Measurements from ENCODE around the gene FBXO28.
A peak's percentile ranks its signal among the peaks of the same experiment; 100 is the strongest.

Gene FBXO28

DNA sequence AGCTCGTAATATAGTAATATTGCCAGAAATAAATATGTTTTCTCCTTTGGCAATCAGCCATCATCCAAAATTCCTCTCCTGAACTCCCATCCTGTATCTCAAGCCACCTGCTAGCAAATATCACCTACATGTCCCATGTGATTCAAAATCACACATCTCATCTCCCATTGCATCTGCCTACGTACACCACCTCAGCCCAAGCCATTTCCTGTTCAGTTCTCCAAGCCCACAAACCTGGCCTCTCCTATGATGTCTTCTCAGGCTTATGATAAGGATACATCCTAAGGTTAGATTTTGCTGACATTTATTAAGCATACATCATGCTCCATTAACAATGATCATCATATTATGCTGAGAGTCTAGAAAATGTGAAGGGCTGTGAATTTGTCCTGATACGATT lies 37.2 kb downstream of the FBXO28 start:
- no peak for DNase-seq (ENCODE audit: low read depth in 1 of 2, low spot score in 1 of 2)

DNA sequence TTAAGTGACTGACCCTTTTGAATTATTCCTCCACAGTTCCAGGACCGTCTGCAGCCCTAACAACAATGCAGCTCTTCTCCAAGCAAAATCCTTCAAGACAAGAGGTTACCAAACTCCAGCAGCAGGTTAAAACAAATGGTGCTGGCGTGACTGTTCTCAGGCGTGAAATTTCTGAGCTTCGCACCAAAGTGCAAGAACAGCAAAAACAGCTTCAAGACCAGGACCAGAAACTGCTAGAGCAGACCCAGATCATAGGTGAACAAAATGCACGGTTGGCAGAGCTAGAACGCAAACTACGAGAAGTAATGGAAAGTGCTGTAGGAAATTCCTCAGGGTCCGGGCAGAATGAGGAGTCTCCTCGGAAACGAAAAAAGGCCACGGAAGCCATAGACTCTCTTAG lies 43.4 kb downstream of the FBXO28 start:
- DNase-seq (ENCODE audit: low read depth in 1 of 2, low spot score in 1 of 2), result no peak

DNA sequence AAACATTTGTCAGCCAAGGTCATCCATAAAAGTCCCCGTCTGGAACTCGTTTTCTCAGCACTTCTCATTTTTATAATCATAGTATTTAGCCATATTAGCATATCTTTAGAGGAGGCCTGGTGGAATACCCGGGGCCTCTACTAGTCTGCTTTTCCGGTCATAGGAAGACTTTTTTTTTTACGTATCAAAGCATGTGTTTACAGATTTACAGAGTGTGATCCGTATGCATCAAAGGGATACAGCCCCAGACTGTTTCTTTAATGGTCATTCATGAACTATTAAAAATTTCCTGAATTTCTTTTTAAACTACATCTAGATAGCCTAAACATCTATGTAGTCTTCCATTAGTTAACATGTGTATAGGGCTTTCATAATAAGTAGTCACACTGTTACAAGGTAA lies 45.6 kb downstream of the FBXO28 start:
- no peak for DNase-seq (ENCODE audit: low read depth in 1 of 2, low spot score in 1 of 2)

DNA sequence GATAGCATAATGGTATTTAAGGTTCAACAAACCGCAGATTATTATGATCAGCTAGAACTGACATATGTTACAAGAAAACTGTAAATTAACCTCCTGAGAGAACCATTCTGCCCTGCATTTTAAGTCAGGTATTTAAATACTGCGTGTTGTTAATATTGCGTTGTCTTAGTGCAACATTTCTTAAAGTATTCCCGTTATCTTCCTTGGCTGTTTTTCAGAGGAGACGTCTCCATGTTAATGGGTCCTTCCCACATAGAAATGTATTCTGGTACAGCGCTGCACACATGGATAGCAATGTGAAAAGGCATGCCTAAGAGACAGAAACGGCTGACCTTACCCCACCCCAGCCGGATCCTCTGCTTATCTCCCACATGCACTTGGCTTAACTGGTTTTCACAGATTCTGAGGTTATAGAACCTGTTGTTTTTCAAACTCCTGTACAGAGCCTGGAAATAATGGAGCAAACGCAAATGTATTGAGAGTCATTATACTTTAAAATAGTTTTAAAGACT lies 46.3 kb downstream of the FBXO28 start:
- DNase-seq (ENCODE audit: low read depth in 1 of 2, low spot score in 1 of 2), result no peak

DNA sequence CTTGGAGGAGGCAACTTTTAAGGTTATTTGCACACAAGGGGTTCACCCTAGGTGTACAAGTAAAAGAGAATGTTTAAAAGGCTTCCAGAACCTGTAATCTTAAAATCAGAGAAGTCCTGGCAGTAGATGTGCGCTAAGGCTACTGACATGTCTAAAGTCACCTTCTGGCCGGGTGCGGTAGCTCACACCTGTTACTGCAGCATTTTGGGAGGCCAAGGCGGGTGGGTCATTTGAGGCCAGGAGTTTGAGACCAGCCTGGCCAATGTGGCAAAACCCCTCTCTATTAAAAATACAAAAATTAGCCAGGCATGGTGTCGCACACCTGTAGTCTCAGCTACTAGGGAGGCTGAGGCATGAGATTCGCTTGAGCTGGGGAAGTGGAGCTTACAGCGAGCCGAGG lies 48.9 kb downstream of the FBXO28 start:
- DNase-seq (ENCODE audit: low read depth in 1 of 2, low spot score in 1 of 2), result no peak

DNA sequence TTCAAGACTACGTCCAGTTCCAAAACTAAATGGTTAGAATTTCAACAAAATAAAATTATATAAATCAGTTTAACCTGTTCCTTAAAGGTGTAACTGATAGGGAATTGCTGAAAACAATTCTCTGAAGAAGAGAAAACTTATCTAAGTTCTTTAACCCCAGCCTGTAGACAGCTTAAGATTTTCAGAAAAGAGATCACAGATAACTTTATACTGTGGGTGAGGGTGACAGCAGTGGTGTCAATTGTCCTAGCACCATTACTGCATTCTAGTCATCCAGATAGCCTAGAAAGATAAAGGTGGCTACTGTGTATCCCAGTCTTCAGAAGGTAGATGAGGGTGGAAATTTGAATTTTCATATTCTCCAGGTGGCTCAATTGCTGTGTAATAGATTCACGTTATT lies 49.4 kb downstream of the FBXO28 start:
- no peak for DNase-seq (ENCODE audit: low read depth in 1 of 2, low spot score in 1 of 2)

DNA sequence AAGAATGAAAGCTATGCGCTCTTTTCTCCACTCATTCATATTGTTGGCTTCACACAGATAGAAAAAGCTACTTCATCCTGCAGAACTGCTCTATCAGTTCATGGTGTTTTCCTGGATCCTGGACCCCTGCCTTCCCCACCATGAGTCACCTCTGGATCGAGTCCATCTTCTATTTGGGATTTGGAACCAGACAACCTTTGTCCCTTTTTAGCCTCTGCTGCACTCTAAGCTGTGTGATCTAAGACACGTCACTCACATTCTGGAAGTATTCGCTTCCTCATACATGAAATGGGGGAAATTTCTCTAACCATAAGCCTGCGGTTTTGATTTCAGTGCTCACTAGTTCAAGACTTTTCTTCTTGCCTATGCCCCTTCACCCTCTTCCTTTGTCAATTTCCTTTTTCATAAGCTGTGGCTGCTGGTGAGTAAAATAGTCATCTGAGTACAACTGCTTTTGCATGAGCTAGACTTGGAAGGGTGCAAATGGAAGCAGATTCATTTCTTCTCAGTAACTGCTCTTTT lies 55.0 kb downstream of the FBXO28 start:
- DNase-seq (ENCODE audit: low read depth in 1 of 2, low spot score in 1 of 2), result no peak

DNA sequence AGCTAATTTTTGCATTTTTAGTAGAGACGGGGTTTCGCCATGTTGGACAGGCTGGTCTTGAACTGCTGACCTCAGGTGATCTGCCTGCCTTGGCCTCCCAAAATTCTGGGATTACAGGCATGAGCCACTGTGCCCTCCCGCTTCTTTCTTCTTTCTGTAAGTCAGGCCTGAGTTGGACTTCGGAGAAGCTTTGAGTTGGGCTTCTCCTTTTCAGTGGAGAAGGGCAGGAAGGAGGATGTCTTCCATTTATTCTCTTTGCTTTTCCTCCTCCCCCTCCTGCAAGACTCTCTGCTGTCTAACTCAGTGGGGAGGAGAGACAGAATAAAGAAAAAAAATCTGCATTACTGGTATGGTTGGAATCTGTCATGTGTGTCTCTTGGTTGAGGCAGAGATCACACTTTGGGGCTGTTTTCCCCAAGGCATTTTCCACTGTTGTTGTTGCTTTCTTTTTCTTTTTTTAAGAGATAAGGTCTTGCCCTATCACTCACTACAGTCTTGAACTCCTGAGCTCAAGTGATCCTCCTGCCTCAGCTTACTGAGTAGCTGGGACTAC lies 55.9 kb downstream of the FBXO28 start:
- no peak for DNase-seq (ENCODE audit: low read depth in 1 of 2, low spot score in 1 of 2)

DNA sequence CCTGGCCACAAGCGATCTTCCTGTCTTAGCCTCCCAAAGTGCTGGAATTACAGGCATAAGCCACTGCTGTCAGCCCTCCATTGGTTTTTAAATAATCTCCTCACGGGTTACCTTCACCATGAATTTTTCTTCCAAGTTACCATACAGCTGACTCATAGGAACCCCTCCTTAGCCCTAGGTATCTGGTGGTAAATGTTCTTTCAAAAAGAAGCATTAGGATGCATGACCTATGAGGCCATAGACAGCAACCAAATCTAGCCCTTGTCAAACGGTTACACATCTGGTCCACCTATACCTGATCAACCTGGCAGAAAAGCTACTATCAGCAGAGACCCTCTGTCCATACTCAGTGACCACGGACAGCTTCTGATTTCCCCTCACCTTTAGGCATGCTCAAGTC lies 56.4 kb downstream of the FBXO28 start:
- no peak for DNase-seq (ENCODE audit: low read depth in 1 of 2, low spot score in 1 of 2)

DNA sequence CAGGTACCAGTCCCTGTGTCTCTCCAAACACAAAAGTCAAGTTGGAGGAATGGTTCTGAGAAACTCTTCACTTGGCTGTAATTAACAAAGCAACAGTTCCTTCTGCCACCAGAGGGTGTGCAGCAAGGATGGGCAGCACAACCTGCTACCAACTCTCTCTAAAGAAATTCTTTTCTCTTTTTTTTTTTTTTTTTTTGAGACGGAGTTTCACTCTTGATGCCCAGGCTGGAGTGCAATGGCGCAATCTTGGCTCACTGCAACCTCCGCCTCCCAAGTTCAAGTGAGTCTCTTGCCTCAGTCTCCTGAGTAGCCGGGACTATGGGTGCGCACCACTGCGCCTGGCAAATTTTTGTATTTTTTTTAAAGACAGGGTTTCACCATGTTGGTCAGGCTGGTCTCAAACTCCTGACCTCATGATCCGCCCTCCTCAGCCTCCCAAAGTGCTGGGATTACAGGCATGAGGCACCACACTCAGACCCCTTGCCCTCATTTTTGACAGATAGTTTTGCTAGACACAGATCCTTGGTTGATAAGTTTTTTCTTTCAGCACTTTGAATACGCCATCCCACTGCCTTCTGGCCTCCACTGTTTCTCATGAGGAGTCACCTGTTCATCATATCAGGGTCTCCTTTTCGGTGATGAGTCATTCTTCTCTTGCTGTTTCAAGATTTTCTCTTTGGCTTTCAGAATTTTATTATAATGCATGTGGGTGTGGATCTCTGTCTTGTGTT lies 57.0 kb downstream of the FBXO28 start:
- DNase-seq (ENCODE audit: low read depth in 1 of 2, low spot score in 1 of 2), result no peak

DNA sequence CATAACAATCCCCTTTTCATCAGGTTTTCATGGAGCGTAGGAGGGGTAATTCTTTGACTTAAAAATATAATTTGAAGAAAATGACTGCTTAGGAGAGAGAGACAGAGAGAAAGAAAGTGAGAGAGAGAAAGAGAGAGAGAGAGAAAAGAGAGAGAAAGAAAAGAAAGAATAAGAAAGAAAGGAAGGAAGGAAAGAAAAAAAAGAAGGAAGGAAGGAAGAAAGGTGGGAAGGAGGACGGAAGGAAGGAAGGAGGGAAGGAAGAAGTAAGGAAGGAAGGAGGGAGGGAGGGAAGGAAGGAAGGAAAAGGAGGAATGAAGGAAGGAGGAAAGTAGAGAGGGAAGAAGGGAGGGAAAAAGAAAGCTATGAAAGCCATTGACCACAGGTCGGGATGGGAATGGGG lies 58.3 kb downstream of the FBXO28 start:
- DNase-seq (ENCODE audit: low read depth in 1 of 2, low spot score in 1 of 2), result no peak

DNA sequence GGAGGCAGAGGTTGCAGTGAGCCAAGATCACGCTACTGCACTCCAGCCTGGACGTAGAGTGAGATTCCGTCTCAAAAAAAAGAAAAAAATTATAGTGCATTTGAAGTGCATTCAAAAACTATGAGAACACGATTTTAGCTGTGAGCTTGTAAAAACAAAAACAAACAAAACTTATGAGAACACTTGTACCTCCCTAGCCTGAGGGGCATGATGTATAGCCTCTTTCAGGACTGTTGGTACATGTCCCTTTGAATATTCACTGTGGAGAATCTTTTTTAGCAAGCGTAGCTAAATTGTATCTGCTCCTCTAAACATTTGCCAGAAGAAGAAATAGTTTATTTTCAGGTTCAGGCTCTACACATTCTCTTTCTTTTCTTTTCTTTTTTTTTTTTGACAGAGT lies 59.6 kb downstream of the FBXO28 start:
- DNase-seq (ENCODE audit: low read depth in 1 of 2, low spot score in 1 of 2), result no peak

DNA sequence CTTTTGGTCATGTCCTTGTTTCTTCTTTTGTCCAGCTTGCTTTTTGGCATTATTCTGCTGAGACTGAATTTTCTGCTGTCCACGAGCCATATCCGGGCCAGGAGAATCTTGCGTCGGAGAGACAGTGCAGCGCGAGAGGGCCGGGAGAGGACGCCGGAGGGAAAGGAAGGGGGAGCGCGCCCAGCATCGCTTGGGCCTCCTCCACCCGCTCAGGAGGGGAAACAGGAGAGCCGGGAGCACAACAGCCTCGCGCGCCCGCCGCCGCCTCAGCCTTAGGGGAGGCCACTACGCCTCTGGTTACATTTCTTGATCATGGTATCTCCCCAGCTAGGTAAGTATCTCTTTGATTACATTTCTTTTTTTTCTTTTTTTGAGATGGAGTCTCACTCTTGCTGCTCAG lies 61.7 kb downstream of the FBXO28 start:
- DNase-seq (ENCODE audit: low read depth in 1 of 2, low spot score in 1 of 2), result no peak

DNA sequence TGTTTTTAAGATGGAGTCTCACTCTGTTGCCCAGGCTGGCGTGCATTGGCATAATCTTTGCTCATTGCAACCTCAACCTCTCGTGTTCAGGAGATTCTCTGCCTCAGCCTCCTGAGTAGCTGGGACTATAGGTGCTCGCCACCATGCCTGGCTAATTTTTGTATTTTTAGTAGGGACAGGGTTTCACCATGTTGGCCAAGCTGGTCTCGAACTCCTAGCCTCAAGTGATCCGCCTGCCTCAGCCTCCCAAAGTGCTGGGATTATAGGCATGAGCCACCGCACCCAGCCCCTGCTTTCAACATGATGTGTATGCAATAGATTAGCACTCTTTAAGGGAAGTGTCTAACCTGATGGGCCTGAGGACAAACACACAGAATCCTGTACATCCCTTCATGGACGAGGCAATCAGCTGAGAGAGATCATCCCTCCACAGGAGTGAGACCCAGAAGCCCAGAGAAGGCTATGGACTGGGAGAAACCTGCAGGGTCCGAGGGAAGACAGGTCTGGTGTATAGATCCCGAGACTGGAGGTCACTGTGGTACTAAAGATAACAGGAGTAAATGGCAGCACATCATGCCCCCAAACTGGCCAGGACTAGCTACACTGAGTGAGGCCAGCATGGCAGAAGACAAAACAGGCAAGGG lies 63.6 kb downstream of the FBXO28 start:
- DNase-seq (ENCODE audit: low read depth in 1 of 2, low spot score in 1 of 2), result no peak

DNA sequence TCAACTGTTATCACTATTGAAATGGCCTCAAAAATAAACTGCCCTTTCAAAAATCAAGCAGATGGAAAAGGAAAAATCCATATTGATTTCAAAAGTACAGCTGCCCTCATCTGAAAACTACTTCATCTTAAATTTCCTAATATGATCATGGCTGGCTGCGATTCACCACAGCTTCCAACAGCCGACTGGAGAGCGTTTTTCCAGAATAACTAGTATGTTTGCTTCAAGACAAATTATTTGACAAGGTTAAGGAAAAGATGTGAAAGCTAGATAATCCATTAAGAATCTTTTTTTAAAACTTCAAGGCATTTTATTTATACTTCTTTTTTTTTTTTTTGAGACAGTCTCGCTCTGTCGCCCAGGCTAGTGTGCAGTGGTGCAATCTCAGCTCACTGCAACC lies 65.0 kb downstream of the FBXO28 start:
- DNase-seq (ENCODE audit: low read depth in 1 of 2, low spot score in 1 of 2), result no peak

DNA sequence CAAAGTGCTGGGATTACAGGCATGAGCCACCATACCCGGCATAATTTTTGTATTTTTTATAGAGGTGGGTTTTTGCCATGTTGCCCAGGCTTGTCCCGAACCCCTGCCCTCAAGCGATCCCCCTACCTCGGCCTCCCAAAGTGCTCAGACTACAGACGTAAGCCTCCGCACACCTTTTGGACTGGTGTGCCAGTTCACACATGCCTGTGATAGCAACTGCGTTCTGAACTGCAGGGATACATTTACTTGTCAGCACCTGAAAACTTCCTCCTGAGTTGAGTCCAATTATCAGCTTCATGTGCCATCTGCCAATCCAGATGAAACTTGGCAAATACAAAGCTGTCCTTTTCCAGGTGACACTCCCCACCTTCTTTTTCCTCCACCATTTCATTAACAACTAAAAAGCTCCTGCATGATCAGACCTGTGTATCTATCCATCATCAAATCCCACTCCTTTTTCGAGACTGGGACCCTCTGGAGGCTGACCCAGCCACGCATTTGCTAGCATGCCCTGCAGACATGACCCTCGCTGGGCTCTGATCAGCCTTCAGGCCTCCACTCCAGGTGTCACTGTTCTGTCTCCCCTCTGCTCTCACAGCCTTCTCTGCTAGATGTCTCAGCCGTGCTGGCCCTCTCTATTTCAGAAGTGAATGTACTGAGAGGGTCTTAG lies 67.0 kb downstream of the FBXO28 start:
- no peak for DNase-seq (ENCODE audit: low read depth in 1 of 2, low spot score in 1 of 2)

DNA sequence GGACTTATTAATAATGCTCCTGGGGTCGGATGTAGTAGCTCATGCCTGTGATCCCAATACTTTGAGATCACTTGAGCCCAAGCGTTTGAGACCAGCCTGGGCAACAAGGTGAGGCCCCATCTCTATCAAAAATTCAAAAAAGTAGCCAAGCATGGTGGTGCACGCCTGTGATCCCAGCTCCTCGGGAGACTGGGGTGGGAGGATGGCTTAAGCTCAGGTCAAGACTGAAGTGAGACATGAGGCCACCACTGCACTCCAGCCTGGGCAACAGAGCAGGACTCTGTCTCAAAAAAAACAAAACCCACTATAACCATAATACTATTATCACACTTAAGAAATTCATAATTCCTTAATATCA lies 67.5 kb downstream of the FBXO28 start:
- no peak for DNase-seq (ENCODE audit: low read depth in 1 of 2, low spot score in 1 of 2)

DNA sequence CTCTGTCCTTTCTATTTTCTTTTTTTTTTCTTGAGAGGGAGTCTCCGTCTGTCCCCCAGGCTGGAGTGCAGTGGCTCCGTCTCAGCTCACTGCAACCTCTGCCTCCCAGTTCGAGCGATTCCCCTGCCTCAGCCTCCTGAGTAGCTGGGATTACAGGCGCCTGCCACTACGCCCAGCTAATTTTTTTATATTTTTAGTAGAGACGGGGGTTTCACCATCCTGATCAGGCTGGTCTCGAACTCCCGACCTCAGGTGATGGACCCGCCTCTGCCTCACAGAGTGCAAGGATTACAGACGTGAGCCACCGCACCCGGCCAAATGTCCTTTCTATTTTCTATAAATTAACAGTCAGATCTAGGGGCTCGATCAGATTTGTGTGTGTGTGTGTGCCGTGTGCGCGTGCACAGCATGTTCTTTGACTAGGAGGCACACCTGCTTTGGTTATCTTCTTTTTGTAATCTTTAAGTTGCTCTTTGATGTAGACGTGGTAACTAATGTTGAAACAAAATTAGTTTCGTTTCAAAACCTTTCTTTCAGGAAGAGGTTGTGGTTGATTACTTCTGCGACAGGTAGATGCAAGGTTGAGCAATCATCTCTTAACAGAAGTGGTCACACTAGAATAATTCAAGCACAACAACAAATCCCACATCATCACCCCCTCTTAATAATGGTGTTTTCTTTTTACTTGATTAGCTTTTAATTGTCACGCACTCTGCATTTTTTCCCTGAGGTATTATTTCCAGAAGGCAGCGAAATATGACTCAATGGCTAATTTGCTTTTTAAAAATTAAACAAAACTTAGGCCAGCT lies 68.3 kb downstream of the FBXO28 start:
- DNase-seq (ENCODE audit: low read depth in 1 of 2, low spot score in 1 of 2), result peak; percentile 11 to 19

DNA sequence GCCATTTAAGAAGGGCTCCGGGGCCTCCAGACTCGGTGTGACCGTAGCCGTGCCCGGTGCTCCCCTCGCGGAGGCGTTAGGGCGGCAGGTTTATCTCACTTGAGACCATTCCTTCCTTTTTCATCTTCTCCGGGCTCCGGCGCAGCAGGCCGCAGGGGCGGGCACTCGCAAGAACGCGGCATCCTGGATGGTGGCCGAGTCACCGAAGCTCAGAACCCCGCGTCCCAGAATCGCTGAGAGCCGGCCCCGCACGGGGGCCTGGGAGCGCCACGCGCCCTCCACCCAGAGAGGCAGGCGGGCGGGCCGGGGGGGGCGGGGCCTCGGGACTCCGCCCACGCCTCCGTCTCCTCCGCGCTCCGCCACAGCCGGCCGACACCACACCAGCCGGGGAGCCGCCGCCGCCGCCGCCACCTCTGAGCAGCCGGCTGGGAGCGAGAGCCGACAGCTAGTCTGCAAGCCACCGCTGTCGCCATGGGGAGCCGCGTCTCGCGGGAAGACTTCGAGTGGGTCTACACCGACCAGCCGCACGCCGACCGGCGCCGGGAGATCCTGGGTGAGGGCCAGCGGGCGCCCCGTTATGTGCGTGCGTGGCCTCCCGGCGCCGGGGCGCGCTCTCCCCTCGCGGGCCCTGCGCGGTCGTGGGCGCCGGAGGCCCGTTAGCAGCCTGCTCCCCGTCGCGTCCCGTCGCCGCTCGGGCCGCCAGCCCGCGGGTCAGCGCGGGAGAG lies 69.1 kb downstream of the FBXO28 start, which contains the start of gene DEGS1:
TSS of gene DEGS1 (plus strand) at position 375 of the 725 bp plus-strand sequence. CDS start at position 472, 97 bp downstream.
- DNase-seq (ENCODE audit: low read depth in 1 of 2, low spot score in 1 of 2), result peak; percentile 64 to 77
